ENCODE data around the gene ITGB3. TPM values are rescaled to one million over a fixed set of nuclear protein-coding genes. Genes with fewer than 3 reads are reported as not detected.
A peak's percentile ranks its signal among the peaks of the same experiment; 100 is the strongest.

Gene ITGB3
- total and polyA plus RNA-seq, 2 of the 4 experiments (the other 2 are of a cell fraction) = 9.8 to 17.6 TPM

DNA sequence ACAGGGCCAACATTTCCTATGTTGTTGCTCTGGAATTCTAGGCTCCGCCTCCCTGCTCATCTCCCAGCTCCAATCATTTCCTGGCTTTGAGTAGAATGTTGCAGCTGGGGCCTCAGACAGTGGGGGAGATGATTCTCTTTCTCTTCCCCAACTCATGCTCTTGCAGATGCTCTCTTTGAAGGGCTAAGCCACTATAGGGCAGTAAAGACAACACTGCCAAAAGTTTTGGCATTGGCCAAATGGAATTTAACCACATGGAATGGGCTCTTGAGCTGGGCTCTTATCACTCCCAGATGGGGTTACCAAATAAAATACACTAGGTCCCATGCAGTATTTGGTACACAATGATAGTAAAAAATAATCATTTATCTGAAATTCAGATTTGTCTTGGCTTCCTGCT, 50.6 kb downstream of the ITGB3 start:
- dilution Hi-C loops (cut with HindIII; ENCODE audit: low sequenced_read_pairs, unreplicated experiment) = no loop called here
- Histone ChIP-seq H2BK20ac (ENCODE audit: low read depth, low read length) (no peak overlapping the region), H2BK5ac (ENCODE audit: low read depth, low read length, poor library complexity, severe bottlenecking) (peak overlapping the region; percentile 13), H3K9me1 (ENCODE audit: insufficient read depth, low read length) (peaks cover 16% of the 10 kb centered on the region), H3K23ac (ENCODE audit: low read depth, low read length) (no peak overlapping the region), H4K8ac (ENCODE audit: low read depth in 2 of 2, low read length in 2 of 2) (no peak overlapping the region), H3K27me3 (ENCODE audit: control insufficient read depth, insufficient read depth, low read length) (no peaks in the 10 kb centered on the region), H2AFZ (replicated peaks; ENCODE audit: low read length, poor library complexity) (no peak overlapping the region), H3K14ac (replicated peaks; ENCODE audit: low read depth, low read length) (0 out of 2 replicates have a peak overlapping the region, but pooled peaks have one; percentile 4), H2AK5ac (ENCODE audit: low read depth, low read length) (peak overlapping the region; percentile 33; the same call in 1 of the 2 replicates), H4K20me1 (ENCODE audit: insufficient read depth, low read length) (no peaks in the 10 kb centered on the region), H2BK120ac (ENCODE audit: low read depth, low read length) (peak overlapping the region; percentile 7; the same call in 1 of the 2 replicates), H3K56ac (ENCODE audit: extremely low read depth, insufficient read depth, low read length) (no peak overlapping the region), H2BK15ac (ENCODE audit: low read depth, low read length) (no peak overlapping the region), H3K9me3 (ENCODE audit: control insufficient read depth, insufficient read depth, low read length) (peaks cover 2% of the 10 kb centered on the region; the same call in 1 of the 2 replicates), H3K4me1 (ENCODE audit: control insufficient read depth, insufficient read depth, low read length) (peaks cover 12% of the 10 kb centered on the region), H3K4ac (ENCODE audit: low read depth, low read length) (no peak overlapping the region), H3K79me1 (ENCODE audit: low read depth in 1 of 2, low read length in 2 of 2) (peaks cover 0 to 13% of the 10 kb centered on the region in 2 experiments; a peak in 1 of 4 replicates), H3K9ac (ENCODE audit: low read depth, low read length) (no peak overlapping the region), H3K36me3 (ENCODE audit: control insufficient read depth, insufficient read depth, low read length) (peaks cover 45% of the 10 kb centered on the region), H3K4me3 (ENCODE audit: insufficient read depth, low read depth, low read length) (no peak overlapping the region), H3K18ac (ENCODE audit: low read depth, low read length) (no peak overlapping the region), H3K27ac (ENCODE audit: insufficient read depth, low read length) (no peak overlapping the region), H3K4me2 (ENCODE audit: low read depth, low read length) (no peak overlapping the region), H4K91ac (ENCODE audit: insufficient read depth, low read depth, low read length) (no peak overlapping the region), H2AK9ac (replicated peaks; ENCODE audit: low read depth, low read length, poor library complexity) (no peak overlapping the region), H4K5ac (ENCODE audit: low read depth, low read length) (no peak overlapping the region)
- no peak for DNase-seq
- TF ChIP-seq MXI1 (IDR thresholded peaks at IDR 0.05; ENCODE audit: borderline replicate concordance, low read depth, low read length) (no peak), BHLHE40 (IDR thresholded peaks at IDR 0.05; ENCODE audit: low read depth, low read length) (no peak), CHD1 (IDR thresholded peaks at IDR 0.05; ENCODE audit: low read depth, low read length) (no peak), MAFK (IDR thresholded peaks at IDR 0.05; ENCODE audit: low read depth, low read length) (no peak), SMC3 (IDR thresholded peaks at IDR 0.05; ENCODE audit: low read depth, low read length) (no peak), MAZ (IDR thresholded peaks at IDR 0.05; ENCODE audit: borderline replicate concordance, low read depth, low read length) (no peak), CEBPB (IDR thresholded peaks at IDR 0.05; ENCODE audit: low read depth, low read length) (no peak), FOS (IDR thresholded peaks at IDR 0.05; ENCODE audit: low read depth, low read length) (no peak), RAD21 (IDR thresholded peaks at IDR 0.05; ENCODE audit: low read length) (no peak), RFX5 (IDR thresholded peaks at IDR 0.05; ENCODE audit: low read depth, low read length) (no peak), RCOR1 (IDR thresholded peaks at IDR 0.05; ENCODE audit: insufficient replicate concordance, low read length) (no peak)
- TF ChIP-seq, protein P1, sequence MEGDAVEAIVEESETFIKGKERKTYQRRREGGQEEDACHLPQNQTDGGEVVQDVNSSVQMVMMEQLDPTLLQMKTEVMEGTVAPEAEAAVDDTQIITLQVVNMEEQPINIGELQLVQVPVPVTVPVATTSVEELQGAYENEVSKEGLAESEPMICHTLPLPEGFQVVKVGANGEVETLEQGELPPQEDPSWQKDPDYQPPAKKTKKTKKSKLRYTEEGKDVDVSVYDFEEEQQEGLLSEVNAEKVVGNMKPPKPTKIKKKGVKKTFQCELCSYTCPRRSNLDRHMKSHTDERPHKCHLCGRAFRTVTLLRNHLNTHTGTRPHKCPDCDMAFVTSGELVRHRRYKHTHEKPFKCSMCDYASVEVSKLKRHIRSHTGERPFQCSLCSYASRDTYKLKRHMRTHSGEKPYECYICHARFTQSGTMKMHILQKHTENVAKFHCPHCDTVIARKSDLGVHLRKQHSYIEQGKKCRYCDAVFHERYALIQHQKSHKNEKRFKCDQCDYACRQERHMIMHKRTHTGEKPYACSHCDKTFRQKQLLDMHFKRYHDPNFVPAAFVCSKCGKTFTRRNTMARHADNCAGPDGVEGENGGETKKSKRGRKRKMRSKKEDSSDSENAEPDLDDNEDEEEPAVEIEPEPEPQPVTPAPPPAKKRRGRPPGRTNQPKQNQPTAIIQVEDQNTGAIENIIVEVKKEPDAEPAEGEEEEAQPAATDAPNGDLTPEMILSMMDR (conservative IDR thresholded peaks at IDR 0.05; ENCODE audit: low read depth, low read length) = no peak
- TF ChIP-seq, protein P2, sequence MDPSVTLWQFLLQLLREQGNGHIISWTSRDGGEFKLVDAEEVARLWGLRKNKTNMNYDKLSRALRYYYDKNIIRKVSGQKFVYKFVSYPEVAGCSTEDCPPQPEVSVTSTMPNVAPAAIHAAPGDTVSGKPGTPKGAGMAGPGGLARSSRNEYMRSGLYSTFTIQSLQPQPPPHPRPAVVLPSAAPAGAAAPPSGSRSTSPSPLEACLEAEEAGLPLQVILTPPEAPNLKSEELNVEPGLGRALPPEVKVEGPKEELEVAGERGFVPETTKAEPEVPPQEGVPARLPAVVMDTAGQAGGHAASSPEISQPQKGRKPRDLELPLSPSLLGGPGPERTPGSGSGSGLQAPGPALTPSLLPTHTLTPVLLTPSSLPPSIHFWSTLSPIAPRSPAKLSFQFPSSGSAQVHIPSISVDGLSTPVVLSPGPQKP (IDR thresholded peaks at IDR 0.05; ENCODE audit: borderline replicate concordance, low read depth, low read length) = no peak
- TF ChIP-seq, protein P3, sequence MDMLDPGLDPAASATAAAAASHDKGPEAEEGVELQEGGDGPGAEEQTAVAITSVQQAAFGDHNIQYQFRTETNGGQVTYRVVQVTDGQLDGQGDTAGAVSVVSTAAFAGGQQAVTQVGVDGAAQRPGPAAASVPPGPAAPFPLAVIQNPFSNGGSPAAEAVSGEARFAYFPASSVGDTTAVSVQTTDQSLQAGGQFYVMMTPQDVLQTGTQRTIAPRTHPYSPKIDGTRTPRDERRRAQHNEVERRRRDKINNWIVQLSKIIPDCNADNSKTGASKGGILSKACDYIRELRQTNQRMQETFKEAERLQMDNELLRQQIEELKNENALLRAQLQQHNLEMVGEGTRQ (IDR thresholded peaks at IDR 0.05; ENCODE audit: low read depth, low read length) = no peak
- in situ Hi-C loops (cut with MboI; ENCODE audit: low sequenced_read_pairs) = no loop called here
- ATAC-seq (ENCODE audit: low read depth) = no peak
- no TSS peak for BruUV-seq (replicated peaks)
- CTCF ChIA-PET = no interaction called here
- no CpG with 5 or more reads among the region's 1 CpG for whole genome bisulfite sequencing, 2 experiments (ENCODE audit: extremely low coverage in 2 of 2, insufficient read length in 1 of 2)
- POLR2A ChIA-PET (ENCODE audit: unreplicated experiment) = no interaction called here
- intact Hi-C loops (cut with micrococcal nuclease) = loop anchor here (2.0 kb wide), 1 partner anchor 25 kb away; no protein-coding TSS in a partner anchor
